ENCODE measurements around the gene EID3.
"Not testable (repeated sequence)": the region's sequence is repeated elsewhere in the genome, so short reads cannot be mapped to it uniquely, and the experiment has no call there.

The EID3 gene

GRCh38 chr12:104332273-104332672 lies 28.7 kb downstream of the EID3 start:
- not testable (repeated sequence) for ATAC-seq, H3K27ac Mint-ChIP-seq, H3K27me3 Mint-ChIP-seq, DNase-seq, H3K9me3 Mint-ChIP-seq, H3K4me3 Mint-ChIP-seq, H3K4me1 Mint-ChIP-seq
- peaks cover 40% of the 10 kb centered on the region for H3K36me3 Mint-ChIP-seq (ENCODE audit: low read depth)

GRCh38 chr12:104333692-104334255 lies 30.2 kb downstream of the EID3 start:
- Mint-ChIP-seq H3K27me3 (no peaks in the 10 kb centered on the region), H3K4me1 (no peaks in the 10 kb centered on the region), H3K27ac (no peak overlapping the region), H3K4me3 (no peak overlapping the region), H3K9me3 (no peaks in the 10 kb centered on the region), H3K36me3 (ENCODE audit: low read depth) (peaks cover 40% of the 10 kb centered on the region)
- ATAC-seq, result no peak
- DNase-seq, result no peak

GRCh38 chr12:104334581-104334980 lies 31.0 kb downstream of the EID3 start:
- ATAC-seq (no peak), DNase-seq (no peak)
- H3K27ac Mint-ChIP-seq, result no peak overlapping the region
- H3K4me1 Mint-ChIP-seq, result no peaks in the 10 kb centered on the region
- no peaks in the 10 kb centered on the region for H3K9me3 Mint-ChIP-seq
- H3K36me3 Mint-ChIP-seq (ENCODE audit: low read depth), result peaks cover 40% of the 10 kb centered on the region
- no peaks in the 10 kb centered on the region for H3K27me3 Mint-ChIP-seq
- H3K4me3 Mint-ChIP-seq, result no peak overlapping the region

DNA sequence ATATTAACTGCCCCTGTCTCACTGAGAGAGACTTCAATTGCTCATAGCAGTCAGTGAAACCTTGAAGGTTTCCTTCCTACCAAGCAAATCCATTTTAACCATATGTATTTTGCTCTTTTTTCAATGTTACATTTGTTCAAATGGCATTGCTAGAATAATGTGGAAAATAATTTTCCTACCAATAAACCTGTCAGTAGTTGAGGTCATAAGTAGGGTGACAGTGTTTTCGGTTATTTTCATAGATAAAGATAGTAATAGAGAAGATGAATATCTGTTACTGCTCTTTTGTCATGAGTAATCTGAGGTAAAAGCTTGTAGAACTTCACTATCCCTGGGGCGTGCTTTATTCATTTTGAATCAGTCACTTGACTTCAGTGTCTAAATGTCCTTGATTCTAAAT lies 32.6 kb downstream of the EID3 start:
- DNase-seq, result no peak
- H3K27me3 Mint-ChIP-seq, result no peaks in the 10 kb centered on the region
- H3K9me3 Mint-ChIP-seq, result no peaks in the 10 kb centered on the region
- ATAC-seq, result no peak
- peaks cover 53% of the 10 kb centered on the region for H3K36me3 Mint-ChIP-seq (ENCODE audit: low read depth)
- H3K4me1 Mint-ChIP-seq, result no peaks in the 10 kb centered on the region
- no peak overlapping the region for H3K27ac Mint-ChIP-seq
- H3K4me3 Mint-ChIP-seq, result no peak overlapping the region

DNA sequence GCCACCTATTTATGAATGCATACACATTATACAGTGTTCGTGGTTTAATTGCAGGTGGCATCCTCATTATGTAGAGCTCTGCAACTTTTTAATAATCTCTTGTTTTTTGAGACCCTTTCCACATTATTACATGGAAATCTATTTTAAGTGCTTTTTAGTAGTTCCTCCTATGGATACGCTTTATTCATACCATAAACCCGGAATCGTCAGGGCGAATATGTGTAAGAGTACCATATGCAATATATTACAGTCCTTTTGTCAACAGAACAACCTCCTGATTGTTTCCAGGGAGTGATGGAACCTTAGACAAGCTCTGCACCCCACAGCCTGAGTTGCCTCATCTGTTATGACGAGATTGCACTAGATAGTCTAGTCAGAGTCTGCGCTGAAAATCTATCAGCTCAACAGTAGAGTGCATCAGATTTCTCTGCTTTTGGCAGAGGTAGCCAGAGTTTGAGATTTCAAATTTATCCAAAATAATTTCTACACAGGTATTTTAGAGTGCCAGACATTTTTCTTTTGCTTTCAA lies 33.6 kb downstream of the EID3 start:
- H3K4me3 Mint-ChIP-seq, result no peak overlapping the region
- no peaks in the 10 kb centered on the region for H3K4me1 Mint-ChIP-seq
- H3K27ac Mint-ChIP-seq, result no peak overlapping the region
- H3K9me3 Mint-ChIP-seq, result no peaks in the 10 kb centered on the region
- H3K36me3 Mint-ChIP-seq (ENCODE audit: low read depth), result peaks cover 54% of the 10 kb centered on the region
- ATAC-seq (no peak), DNase-seq (no peak)
- no peaks in the 10 kb centered on the region for H3K27me3 Mint-ChIP-seq

DNA sequence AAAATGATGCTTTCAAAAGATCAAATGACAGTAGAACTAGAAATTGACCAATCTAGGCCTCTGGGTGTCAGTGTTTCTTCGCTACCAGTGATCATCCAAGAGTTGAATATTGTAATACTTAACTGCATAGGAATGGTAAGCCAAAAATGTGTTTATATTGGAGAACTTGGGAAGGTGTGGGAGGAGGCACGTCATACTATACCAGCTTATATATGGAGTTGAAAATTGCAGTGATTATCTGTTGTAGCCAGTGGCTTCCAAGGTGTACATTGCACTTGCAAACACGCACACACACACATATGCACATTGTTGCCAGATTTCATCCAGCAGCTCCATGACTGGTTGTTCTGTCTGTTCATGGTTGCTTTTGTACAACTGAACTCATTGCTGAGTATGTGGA lies 36.1 kb downstream of the EID3 start:
- H3K27me3 Mint-ChIP-seq, result no peaks in the 10 kb centered on the region
- H3K4me3 Mint-ChIP-seq, result no peak overlapping the region
- DNase-seq (no peak), ATAC-seq (no peak)
- peaks cover 2% of the 10 kb centered on the region for H3K4me1 Mint-ChIP-seq
- H3K27ac Mint-ChIP-seq, result no peak overlapping the region
- peaks cover 60% of the 10 kb centered on the region for H3K36me3 Mint-ChIP-seq (ENCODE audit: low read depth)
- H3K9me3 Mint-ChIP-seq, result no peaks in the 10 kb centered on the region

DNA sequence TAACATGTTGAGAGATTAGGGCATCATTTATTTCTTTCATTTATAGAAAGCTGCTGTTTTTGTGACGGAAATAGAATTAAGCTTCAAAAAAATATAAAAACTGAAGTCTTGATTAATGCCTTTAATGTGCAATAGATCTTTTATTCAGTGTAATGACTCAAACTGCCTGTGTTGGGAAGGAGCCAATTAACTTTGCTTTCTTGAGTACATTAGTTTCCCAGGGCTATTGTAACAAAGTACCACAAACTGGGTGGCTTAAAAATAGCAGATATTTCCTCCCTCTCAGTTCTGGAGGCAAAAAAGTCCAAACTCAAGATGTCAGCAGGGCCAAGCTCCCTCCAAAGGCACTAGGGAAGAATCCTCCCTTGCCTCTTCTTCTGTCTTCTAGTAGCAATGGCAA lies 36.6 kb downstream of the EID3 start:
- Mint-ChIP-seq H3K27ac (no peak overlapping the region), H3K4me3 (no peak overlapping the region), H3K9me3 (no peaks in the 10 kb centered on the region), H3K4me1 (peaks cover 2% of the 10 kb centered on the region), H3K27me3 (no peaks in the 10 kb centered on the region), H3K36me3 (ENCODE audit: low read depth) (peaks cover 57% of the 10 kb centered on the region)
- ATAC-seq, result no peak
- DNase-seq, result no peak

- Mint-ChIP-seq H3K9me3 (no peaks in the 10 kb centered on the region), H3K4me1 (peaks cover 2% of the 10 kb centered on the region), H3K4me3 (no peak overlapping the region), H3K36me3 (ENCODE audit: low read depth) (peaks cover 58% of the 10 kb centered on the region), H3K27me3 (no peaks in the 10 kb centered on the region), H3K27ac (no peak overlapping the region)
- ATAC-seq (peak; percentile 28), DNase-seq (no peak)
These were observed 37.5 kb downstream of the EID3 start for GRCh38 chr12:104340925-104341611.

- DNase-seq, result no peak
- Mint-ChIP-seq H3K27ac (no peak overlapping the region), H3K4me3 (no peak overlapping the region), H3K9me3 (no peaks in the 10 kb centered on the region), H3K4me1 (peaks cover 2% of the 10 kb centered on the region), H3K27me3 (no peaks in the 10 kb centered on the region), H3K36me3 (ENCODE audit: low read depth) (peaks cover 55% of the 10 kb centered on the region)
- ATAC-seq, result no peak
These were observed 38.6 kb downstream of the EID3 start for GRCh38 chr12:104342147-104342546.

DNA sequence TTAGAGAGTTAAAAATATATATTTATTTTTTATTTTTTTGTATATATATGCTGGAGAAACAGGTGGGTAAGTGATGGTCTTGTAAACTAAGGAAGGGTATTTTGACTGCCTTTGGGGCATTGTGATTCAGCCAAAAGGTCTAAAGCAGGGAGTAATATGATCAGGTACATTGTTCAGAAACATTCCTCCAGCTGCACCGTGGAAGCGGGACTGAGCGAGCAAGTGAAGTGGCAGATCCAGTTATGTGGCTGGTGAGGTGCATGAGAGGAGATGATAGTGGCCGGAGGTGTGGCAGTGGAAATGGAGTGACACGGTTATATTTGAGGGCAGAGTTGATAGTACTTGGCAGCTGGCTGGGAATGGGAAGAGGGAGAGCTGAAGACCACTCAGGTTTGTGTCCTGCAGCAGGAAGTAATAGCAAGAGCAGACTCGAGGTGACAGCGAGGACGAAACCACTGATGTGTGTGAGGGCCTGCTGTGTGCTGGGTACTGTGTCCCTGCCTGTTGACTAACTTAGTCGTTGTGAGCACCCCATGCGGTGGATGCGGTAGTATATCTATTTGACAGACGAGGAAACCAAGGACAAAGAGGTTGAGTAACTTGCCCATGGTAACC lies 39.2 kb downstream of the EID3 start:
- Mint-ChIP-seq H3K4me1 (peaks cover 2% of the 10 kb centered on the region), H3K36me3 (ENCODE audit: low read depth) (peaks cover 56% of the 10 kb centered on the region), H3K9me3 (no peaks in the 10 kb centered on the region), H3K27ac (no peak overlapping the region), H3K4me3 (no peak overlapping the region), H3K27me3 (no peaks in the 10 kb centered on the region)
- no peak for DNase-seq
- no peak for ATAC-seq

- Mint-ChIP-seq H3K27me3 (no peaks in the 10 kb centered on the region), H3K4me3 (no peak overlapping the region), H3K9me3 (no peaks in the 10 kb centered on the region), H3K27ac (no peak overlapping the region), H3K36me3 (ENCODE audit: low read depth) (peaks cover 59% of the 10 kb centered on the region), H3K4me1 (peaks cover 2% of the 10 kb centered on the region)
- ATAC-seq (no peak), DNase-seq (no peak)
These were observed 41.1 kb downstream of the EID3 start for GRCh38 chr12:104344682-104345081.

DNA sequence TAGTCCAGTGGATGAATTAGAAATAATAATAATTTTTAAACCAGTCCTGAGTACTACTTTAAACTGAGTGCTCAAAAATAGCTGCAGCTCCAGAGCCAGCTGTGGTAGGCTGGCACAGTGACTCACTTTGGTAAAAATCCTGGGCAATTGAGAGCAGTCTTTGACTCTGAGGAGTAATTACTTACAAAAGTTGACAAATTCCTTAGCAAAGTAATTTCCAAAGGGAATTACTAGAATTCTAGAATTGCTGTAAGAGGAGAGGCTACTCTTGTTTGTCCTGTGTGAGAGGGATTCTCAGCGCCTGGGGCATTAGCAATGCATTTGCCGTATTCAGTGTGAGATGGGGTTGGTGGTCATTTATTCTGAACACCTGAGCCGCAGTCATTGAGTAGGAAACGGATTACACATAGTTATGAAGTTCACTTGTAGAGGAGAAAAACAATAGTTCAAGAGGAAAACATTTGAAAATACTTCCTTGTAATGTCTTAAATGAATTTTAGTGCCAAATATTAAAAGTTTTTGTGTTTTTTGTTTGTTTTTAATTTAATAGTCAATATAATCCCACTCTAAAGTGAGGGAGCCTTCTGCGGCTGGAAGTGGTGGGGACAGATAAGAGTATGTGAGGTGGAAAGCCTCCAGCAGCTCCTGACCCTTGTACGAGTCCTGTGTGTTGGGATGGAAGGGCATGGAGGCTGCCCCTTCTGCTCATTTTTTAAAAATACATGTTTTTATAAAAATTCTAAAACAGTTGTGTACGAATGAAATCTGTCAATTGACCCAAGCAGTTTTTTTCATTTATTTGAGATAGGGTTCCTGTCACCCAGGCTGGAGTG lies 41.9 kb downstream of the EID3 start:
- DNase-seq (no peak), ATAC-seq (no peak)
- Mint-ChIP-seq H3K4me1 (peaks cover 2% of the 10 kb centered on the region), H3K27me3 (no peaks in the 10 kb centered on the region), H3K4me3 (no peak overlapping the region), H3K27ac (no peak overlapping the region), H3K9me3 (no peaks in the 10 kb centered on the region), H3K36me3 (ENCODE audit: low read depth) (peaks cover 52% of the 10 kb centered on the region)

DNA sequence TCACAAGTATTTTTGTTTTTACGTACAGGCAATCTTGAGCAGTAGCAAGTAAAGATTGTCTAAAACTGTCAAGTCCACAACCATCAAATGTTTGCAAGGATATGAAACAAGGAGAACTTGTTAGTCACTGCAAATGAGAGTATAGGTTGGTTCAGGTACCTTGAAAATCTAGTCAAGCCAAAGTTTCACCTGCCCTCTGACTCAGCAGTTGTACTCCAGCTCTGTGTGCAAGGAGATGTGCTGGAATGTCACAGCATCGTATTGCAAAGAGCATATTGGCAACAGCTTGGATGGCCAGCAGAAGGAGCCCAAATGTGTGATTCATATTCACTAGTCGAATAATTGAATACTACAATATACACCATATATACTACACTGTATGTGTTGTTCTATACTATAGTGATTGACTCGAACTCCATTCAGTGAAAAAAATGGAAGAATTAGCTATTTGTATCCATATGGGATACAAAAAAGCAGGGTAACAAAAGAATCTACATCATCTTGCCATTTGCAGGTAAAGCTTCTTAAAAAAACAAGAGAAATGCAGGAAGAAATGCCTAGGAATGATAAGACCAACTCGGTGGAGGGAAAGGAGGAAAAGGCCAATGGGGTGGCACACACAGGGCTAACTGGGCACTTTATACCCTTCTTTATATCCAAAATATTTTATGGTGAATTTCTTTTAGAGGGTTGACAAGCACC lies 44.0 kb downstream of the EID3 start:
- DNase-seq, result no peak
- no peak for ATAC-seq
- Mint-ChIP-seq H3K27me3 (no peaks in the 10 kb centered on the region), H3K4me3 (no peak overlapping the region), H3K9me3 (no peaks in the 10 kb centered on the region), H3K4me1 (peaks cover 2% of the 10 kb centered on the region), H3K36me3 (ENCODE audit: low read depth) (peaks cover 52% of the 10 kb centered on the region), H3K27ac (no peak overlapping the region)

- no peak for ATAC-seq
- H3K4me1 Mint-ChIP-seq, result peaks cover 2% of the 10 kb centered on the region
These were observed 44.9 kb downstream of the EID3 start for GRCh38 chr12:104348283-104348993.

More at GRCh38 chr12:104348283-104348993, 44.9 kb downstream of the EID3 start:
- Mint-ChIP-seq H3K9me3 (no peaks in the 10 kb centered on the region), H3K27ac (no peak overlapping the region), H3K36me3 (ENCODE audit: low read depth) (peaks cover 52% of the 10 kb centered on the region), H3K27me3 (no peaks in the 10 kb centered on the region), H3K4me3 (no peak overlapping the region)
- DNase-seq, result no peak
